ENCODE data around the gene HOXB5.

GRCh38 chr17:48593126-48593829 lies at the start of gene HOXB5:
- TF ChIP-seq, protein P1, sequence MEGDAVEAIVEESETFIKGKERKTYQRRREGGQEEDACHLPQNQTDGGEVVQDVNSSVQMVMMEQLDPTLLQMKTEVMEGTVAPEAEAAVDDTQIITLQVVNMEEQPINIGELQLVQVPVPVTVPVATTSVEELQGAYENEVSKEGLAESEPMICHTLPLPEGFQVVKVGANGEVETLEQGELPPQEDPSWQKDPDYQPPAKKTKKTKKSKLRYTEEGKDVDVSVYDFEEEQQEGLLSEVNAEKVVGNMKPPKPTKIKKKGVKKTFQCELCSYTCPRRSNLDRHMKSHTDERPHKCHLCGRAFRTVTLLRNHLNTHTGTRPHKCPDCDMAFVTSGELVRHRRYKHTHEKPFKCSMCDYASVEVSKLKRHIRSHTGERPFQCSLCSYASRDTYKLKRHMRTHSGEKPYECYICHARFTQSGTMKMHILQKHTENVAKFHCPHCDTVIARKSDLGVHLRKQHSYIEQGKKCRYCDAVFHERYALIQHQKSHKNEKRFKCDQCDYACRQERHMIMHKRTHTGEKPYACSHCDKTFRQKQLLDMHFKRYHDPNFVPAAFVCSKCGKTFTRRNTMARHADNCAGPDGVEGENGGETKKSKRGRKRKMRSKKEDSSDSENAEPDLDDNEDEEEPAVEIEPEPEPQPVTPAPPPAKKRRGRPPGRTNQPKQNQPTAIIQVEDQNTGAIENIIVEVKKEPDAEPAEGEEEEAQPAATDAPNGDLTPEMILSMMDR (tag by site-specific recombination; IDR thresholded peaks at IDR 0.05) = no peak
- TF ChIP-seq AEBP2 (tag by site-specific recombination; IDR thresholded peaks at IDR 0.05; ENCODE audit: borderline replicate concordance) = no peak
- no peak for TF ChIP-seq ZNF155 (tag by site-specific recombination; IDR thresholded peaks at IDR 0.05)
- no peak for TF ChIP-seq RBAK (tag by site-specific recombination; IDR thresholded peaks at IDR 0.05)
- no peak for TF ChIP-seq ZNF157 (tag by site-specific recombination; IDR thresholded peaks at IDR 0.05)
